Pancreas (tissue), 10 donors: ENCODE measurements around the gene RAPGEF3. TPM values are rescaled to one million over a fixed set of nuclear protein-coding genes. Genes with fewer than 3 reads are reported as not detected.

Experiments used
- ATAC-seq, 4 donors: fragments of 200-7000 bp; cut with Tn5 transposase; one replicate each; pipeline versions ENCODE4 v1.8.0 to v1.9.1; 2020; ENCODE audit warnings: mild to moderate bottlenecking in 4 of 4, moderate library complexity in 4 of 4
- DNase-seq, 6 donors: peaks; one replicate each; pipeline ENCODE4 v3.0.0-alpha.2; 2020
- FAIRE-seq: peaks from 2 replicates; lab custom pipeline; 2012; peaks lifted over from hg19 to GRCh38; lab: Jason Lieb, UNC
- H3K27ac ChIP-seq, 4 donors: fragments of 200-600 bp; sonication (generic); 1 replicate in 3 of 4; 2 replicates in 1 of 4; pipeline versions ENCODE4 v1.5.0 to v1.8.0; 2020
- H3K27me3 ChIP-seq, 4 donors: fragments of 200-600 bp; one replicate each; pipeline ENCODE4 v1.8.0; 2021
- H3K36me3 ChIP-seq, 3 donors: fragments of 200-600 bp; sonication (generic) in 1 of 3; one replicate each; pipeline versions ENCODE4 v1.5.0 to v1.8.0; 2020 to 2021
- H3K4me1 ChIP-seq, 3 donors: fragments of 200-600 bp; one replicate each; pipeline ENCODE4 v1.8.0; 2021
- H3K4me3 ChIP-seq, 4 donors: fragments of 200-600 bp; sonication (generic) in 2 of 4; one replicate each; pipeline versions ENCODE4 v1.5.0 to v1.8.0; 2020 to 2021
- H3K9me3 ChIP-seq, 4 donors: fragments of 200-600 bp; one replicate each; pipeline ENCODE4 v1.8.0; 2021
- WGBS, 2 donors: extraction: QIAGEN DNeasy Blood & Tissue Kit; methylation state at CpG; one replicate each; pipeline ENCODE4 v1.1.7; 2013; 5-methylcytosine and 5-hydroxymethylcytosine counted together
- intact Hi-C, 3 donors: fragments of 100-400 bp; cut with DNase I; formaldehyde crosslinking; loops; one replicate each; pipeline versions ENCODE4 v1.11.1 to v1.14.2; 2022
- polyA plus RNA-seq, 2 donors: library from polyadenylated mRNA; stranded (reverse); fragments of 200-250 nt; gene quantifications; one replicate each; pipeline ENCODE4 v1.2.3, GENCODE V29; 2013
- total RNA-seq, 6 donors: library from RNA; stranded (reverse); fragmentation: NEBNext Ultra II Directional in 4 of 6; extraction: Animal tissue kit (Norgen Biotek cat#: 25700) in 4 of 6; gene quantifications; one replicate each; pipeline versions ENCODE4 v1.2.1 to v1.2.4, GENCODE V29; 2021 to 2023
- TF ChIP-seq, protein P1 (sequence below), 4 donors: fragments of 200-600 bp; sonication (generic) in 3 of 4; IDR thresholded peaks; one replicate each; pipeline versions ENCODE4 v1.5.0 to v1.8.0; 2021; ENCODE audit warnings: antibody characterized with exemption in 4 of 4
- donor health status: healthy with polysubstance abuse.
- donor health status: DM: no; HTN: no; CAD: no; lungs with moderate emphysema.
- donor health status: DM: no; HTN: no; CAD: no.
- donor health status: control.
- donor health status: control.
- donor health status: Bipolar disorder and iron deficiency.
- donor health status: DM: yes; HTN: yes; CAD: no.
- donor health status: DM: no; HTN: no; CAD: no.
- donor health status: DM: no; HTN: no; CAD: no.
- donor health status: DM: yes; HTN: yes; CAD: no.

Gene RAPGEF3
- total and polyA plus RNA-seq, 8 donors: 2.5 to 54.4 (median 5.5) TPM

- 37 to 40% methylated on average over 19 of the region's 19 CpGs for WGBS, 2 donors
- Histone ChIP-seq H3K4me1 (peaks cover 0 to 5% (median 0%) of the 10 kb centered on the region in 3 donors), H3K27me3 (no peaks in the 10 kb centered on the region), H3K4me3 (no peak overlapping the region), H3K9me3 (no peaks in the 10 kb centered on the region), H3K36me3 (peaks cover 0 to 13% (median 2%) of the 10 kb centered on the region in 3 donors), H3K27ac (no peak overlapping the region)
- TF ChIP-seq, protein P1, sequence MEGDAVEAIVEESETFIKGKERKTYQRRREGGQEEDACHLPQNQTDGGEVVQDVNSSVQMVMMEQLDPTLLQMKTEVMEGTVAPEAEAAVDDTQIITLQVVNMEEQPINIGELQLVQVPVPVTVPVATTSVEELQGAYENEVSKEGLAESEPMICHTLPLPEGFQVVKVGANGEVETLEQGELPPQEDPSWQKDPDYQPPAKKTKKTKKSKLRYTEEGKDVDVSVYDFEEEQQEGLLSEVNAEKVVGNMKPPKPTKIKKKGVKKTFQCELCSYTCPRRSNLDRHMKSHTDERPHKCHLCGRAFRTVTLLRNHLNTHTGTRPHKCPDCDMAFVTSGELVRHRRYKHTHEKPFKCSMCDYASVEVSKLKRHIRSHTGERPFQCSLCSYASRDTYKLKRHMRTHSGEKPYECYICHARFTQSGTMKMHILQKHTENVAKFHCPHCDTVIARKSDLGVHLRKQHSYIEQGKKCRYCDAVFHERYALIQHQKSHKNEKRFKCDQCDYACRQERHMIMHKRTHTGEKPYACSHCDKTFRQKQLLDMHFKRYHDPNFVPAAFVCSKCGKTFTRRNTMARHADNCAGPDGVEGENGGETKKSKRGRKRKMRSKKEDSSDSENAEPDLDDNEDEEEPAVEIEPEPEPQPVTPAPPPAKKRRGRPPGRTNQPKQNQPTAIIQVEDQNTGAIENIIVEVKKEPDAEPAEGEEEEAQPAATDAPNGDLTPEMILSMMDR (IDR thresholded peaks at IDR 0.05): peak; percentile 85 to 91 (median 90)
- DNase-seq (peak; percentile 74 to 99 (median 90)), ATAC-seq (peak; percentile 81 to 92 (median 88)), FAIRE-seq (no peak)
- intact Hi-C loops: loop anchor here in 2 of 3 donors (5.0 to 10.0 kb wide), 3 partner anchors 37 to 747 kb away; no protein-coding TSS in a partner anchor
These were observed 20.7 kb upstream of the RAPGEF3 start for GRCh38 chr12:47779301-47779942.

GRCh38 chr12:47778881-47779280 is 20.2 kb upstream of the RAPGEF3 start:
- FAIRE-seq (no peak), DNase-seq (no peak), ATAC-seq (no peak)
- Histone ChIP-seq H3K9me3 (no peaks in the 10 kb centered on the region), H3K27me3 (no peaks in the 10 kb centered on the region), H3K36me3 (peaks cover 0 to 12% (median 0%) of the 10 kb centered on the region in 3 donors), H3K4me3 (no peak overlapping the region), H3K4me1 (peaks cover 0 to 11% (median 0%) of the 10 kb centered on the region in 3 donors), H3K27ac (no peak overlapping the region)
- intact Hi-C loops: loop anchor here in 2 of 3 donors (5.0 to 10.0 kb wide), 3 partner anchors 37 to 747 kb away; no protein-coding TSS in a partner anchor
- TF ChIP-seq, protein P1 (IDR thresholded peaks at IDR 0.05): no peak
- WGBS, 2 donors: 51 to 52% methylated on average over 14 of the region's 14 CpGs

DNA sequence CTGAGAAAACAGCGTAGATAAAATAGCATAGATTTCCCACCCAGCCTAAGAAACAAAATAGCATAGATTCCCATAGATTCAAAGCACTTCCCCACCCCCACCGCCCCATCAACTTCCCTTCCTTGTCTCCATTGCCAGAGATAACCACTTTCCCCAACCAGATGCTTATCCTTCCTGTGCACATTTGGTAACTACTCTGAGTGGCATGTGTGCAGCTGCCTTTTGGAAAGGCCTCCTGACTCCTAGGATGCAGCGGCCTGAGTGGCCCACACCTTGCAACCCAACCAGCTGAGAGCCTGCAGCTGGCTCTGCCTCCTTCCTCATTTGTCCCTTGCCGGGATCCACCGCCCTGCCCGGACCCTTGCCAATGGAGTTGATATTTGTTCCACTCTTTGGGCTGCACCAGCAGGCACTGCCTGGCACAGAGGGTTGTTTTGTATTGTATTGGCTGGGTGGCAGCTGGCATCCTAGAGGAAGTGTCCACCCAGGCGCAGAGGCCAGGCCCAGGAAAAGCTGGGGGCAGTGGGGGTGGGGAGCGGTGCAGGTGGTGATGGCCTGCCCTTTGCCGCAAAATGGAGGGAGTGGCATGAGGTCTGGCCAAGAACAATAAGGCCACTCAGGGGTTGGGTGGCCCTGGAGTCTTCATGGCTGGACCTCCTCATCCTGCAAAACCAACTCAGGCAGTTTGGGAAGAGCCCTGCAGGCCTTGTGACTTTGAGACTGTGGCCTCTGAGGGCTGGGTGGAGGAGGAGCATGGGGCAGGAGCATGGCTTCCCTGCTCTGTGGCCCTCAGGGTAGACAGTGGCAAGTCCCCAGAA is 19.3 kb upstream of the RAPGEF3 start:
- 74 to 75% methylated on average over 9 of the region's 9 CpGs for WGBS, 2 donors
- TF ChIP-seq, protein P1 (IDR thresholded peaks at IDR 0.05): no peak
- DNase-seq (no peak), ATAC-seq (no peak), FAIRE-seq (no peak)
- Histone ChIP-seq H3K27me3 (no peaks in the 10 kb centered on the region), H3K27ac (no peak overlapping the region), H3K4me3 (no peak overlapping the region), H3K9me3 (no peaks in the 10 kb centered on the region), H3K36me3 (peaks cover 0 to 5% (median 0%) of the 10 kb centered on the region in 3 donors), H3K4me1 (peaks cover 0 to 12% (median 0%) of the 10 kb centered on the region in 3 donors)
- intact Hi-C loops: loop anchor here in 2 of 3 donors (5.0 to 10.0 kb wide), 3 partner anchors 36 to 746 kb away; no protein-coding TSS in a partner anchor

DNA sequence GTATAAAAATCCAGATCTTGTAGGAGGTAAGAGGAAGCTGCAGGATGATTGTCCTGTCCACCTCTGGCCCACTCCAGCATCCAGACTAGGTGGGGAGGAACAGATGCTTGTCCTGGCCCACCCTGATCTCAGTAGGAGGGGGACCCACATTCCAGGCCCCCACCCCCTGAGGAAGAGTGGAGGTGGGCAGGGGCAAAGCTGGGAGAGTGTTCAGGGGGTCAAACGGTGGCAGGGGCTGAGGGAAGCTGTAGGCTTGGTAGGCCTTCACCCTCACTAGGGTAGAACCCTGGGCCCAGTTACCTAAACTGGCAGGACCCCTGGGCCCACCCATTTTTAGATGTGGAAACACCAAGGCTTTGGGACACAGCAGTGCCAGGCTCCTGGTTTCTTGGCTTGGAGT is 18.5 kb upstream of the RAPGEF3 start:
- TF ChIP-seq, protein P1 (IDR thresholded peaks at IDR 0.05): no peak
- FAIRE-seq (no peak), ATAC-seq (no peak), DNase-seq (no peak)
- H3K9me3 ChIP-seq: no peaks in the 10 kb centered on the region
- no peak overlapping the region for H3K4me3 ChIP-seq
- intact Hi-C loops: loop anchor here in 2 of 3 donors (5.0 to 10.0 kb wide), 3 partner anchors 35 to 745 kb away; no protein-coding TSS in a partner anchor
- H3K27me3 ChIP-seq: no peaks in the 10 kb centered on the region
- H3K36me3 ChIP-seq: peaks cover 0 to 4% (median 0%) of the 10 kb centered on the region in 3 donors
- H3K4me1 ChIP-seq: peaks cover 0 to 16% (median 0%) of the 10 kb centered on the region in 3 donors
- no peak overlapping the region for H3K27ac ChIP-seq
- WGBS, 2 donors: 43 to 56% methylated on average over 1 of the region's 1 CpG
